Body of pancreas (tissue), 4 donors: Measurements from ENCODE around the gene EAPP.

ENCODE experiments used
- CTCF ChIP-seq, 7 experiments: fragments of 450-650 bp in 4 of 7; fragments of 200-600 bp in 3 of 7; sonication (generic) in 3 of 7; IDR thresholded peaks; one replicate each; pipeline ENCODE4 v1.5.1; 2016 to 2019; ENCODE audit warnings: antibody characterized with exemption in 7 of 7
- POLR2A ChIP-seq, 3 donors: fragments of 450-650 bp; IDR thresholded peaks; one replicate each; pipeline ENCODE4 v1.6.1; 2016; ENCODE audit warnings: antibody characterized with exemption in 3 of 3, mild to moderate bottlenecking in 2 of 3

DNA sequence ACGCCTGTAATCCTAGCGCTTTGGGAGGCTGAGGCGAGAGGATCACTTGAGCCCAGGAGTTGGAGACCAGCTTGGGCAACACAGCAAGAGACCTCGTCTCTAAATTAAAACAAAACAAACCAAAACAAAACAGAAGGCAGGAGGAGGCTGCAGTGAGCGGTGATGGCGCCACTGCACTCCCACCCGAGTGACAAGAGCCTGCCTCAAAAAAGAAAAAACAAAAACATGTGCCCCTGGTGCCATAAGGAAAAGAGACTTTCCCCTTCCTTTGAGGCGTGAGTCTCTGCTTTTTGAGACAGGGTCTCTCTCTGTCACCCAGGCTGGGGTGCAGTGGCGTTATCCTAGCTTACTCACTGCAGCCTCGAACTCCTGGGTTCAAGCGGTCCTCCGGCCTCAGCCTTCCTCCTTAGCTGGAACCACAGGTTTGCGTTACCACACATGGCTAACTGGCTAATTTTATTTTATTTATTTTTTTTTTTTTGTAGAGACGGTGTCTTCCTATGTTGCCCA is 9.0 kb upstream of the EAPP start:
- TF ChIP-seq CTCF (IDR thresholded peaks at IDR 0.05) = no peak
- TF ChIP-seq POLR2A (IDR thresholded peaks at IDR 0.05) = no peak
